GM23338 (cell line): ENCODE data around the gene UPK1A.

Experiments used
- CREB1 ChIP-seq: fragments of 250-450 bp; sonication (Bioruptor Pico); IDR thresholded peaks from 2 replicates; pipeline ENCODE4 v1.5.0; 2020; ENCODE audit warnings: low read depth, mild to moderate bottlenecking, moderate library complexity
- CTCF ChIP-seq, 2 experiments: fragments of 200-600 bp in 1 of 2; sonication (generic) in 1 of 2; conservative IDR thresholded peaks; 2 replicates each; pipeline versions ENCODE4 v1.5.1 to v1.6.1; 2016 to 2017; ENCODE audit warnings: antibody characterized with exemption in 2 of 2, low read depth in 2 of 2, mild to moderate bottlenecking in 2 of 2, moderate library complexity in 1 of 2
- EZH2 ChIP-seq: fragments of 200-600 bp; sonication (generic); IDR thresholded peaks from one replicate; pipeline ENCODE4 v1.8.0; 2017; ENCODE audit warnings: antibody characterized with exemption, mild to moderate bottlenecking, low read depth; ENCODE audit not compliant: unreplicated experiment
- JUNB ChIP-seq: IDR thresholded peaks from one replicate; pipeline ENCODE4 v1.6.1; 2016; ENCODE audit warnings: antibody characterized with exemption; ENCODE audit not compliant: unreplicated experiment
- POLR2AphosphoS5 ChIP-seq: IDR thresholded peaks from 2 replicates; pipeline ENCODE4 v1.6.1; 2016; ENCODE audit warnings: antibody characterized with exemption, low read depth
- REST ChIP-seq: IDR thresholded peaks from one replicate; pipeline ENCODE4 v1.6.1; 2018; ENCODE audit warnings: antibody characterized with exemption; ENCODE audit not compliant: unreplicated experiment
- ZNF462 ChIP-seq: fragments of 250-450 bp; sonication (Bioruptor Pico); IDR thresholded peaks from 2 replicates; pipeline ENCODE4 v1.5.0; 2020; ENCODE audit warnings: mild to moderate bottlenecking, moderate library complexity

GRCh38 chr19:35623327-35624010 is 42.8 kb upstream of the UPK1A start:
- no peak for TF ChIP-seq POLR2AphosphoS5
- no peak for TF ChIP-seq JUNB
- no peak for TF ChIP-seq CTCF (conservative IDR thresholded peaks at IDR 0.05; ENCODE audit: low read depth in 2 of 2)
- no peak for TF ChIP-seq CREB1 (CRISPR knock-in tag)
- no peak for TF ChIP-seq REST
- no peak for TF ChIP-seq ZNF462 (CRISPR knock-in tag)
- no peak for TF ChIP-seq EZH2
